Measurements from ENCODE around the gene BARX2.

BARX2 gene

GRCh38 chr11:129404731-129405130 is 29.1 kb downstream of the BARX2 start:
- H3K27ac ChIP-seq = no peak overlapping the region
- TF ChIP-seq CTCF (conservative IDR thresholded peaks at IDR 0.05; ENCODE audit: low read depth) = no peak
- POLR2A ChIA-PET (ENCODE audit: low non-redundant PET) = no interaction called here
- DNase-seq (ENCODE audit: low spot score) = no peak
- CTCF ChIA-PET = no interaction called here

- no peak overlapping the region for H3K27ac ChIP-seq
- POLR2A ChIA-PET (ENCODE audit: low non-redundant PET) = no interaction called here
- CTCF ChIA-PET = interaction anchor here (0.6 kb wide), 1 partner anchor 8 kb away, joined by 4 read pairs; no protein-coding TSS in a partner anchor
- TF ChIP-seq CTCF (conservative IDR thresholded peaks at IDR 0.05; ENCODE audit: low read depth) = no peak
- no peak for DNase-seq (ENCODE audit: low spot score)
These were observed 33.3 kb downstream of the BARX2 start for GRCh38 chr11:129408865-129409444.

GRCh38 chr11:129410395-129410960 is 34.8 kb downstream of the BARX2 start:
- TF ChIP-seq CTCF (conservative IDR thresholded peaks at IDR 0.05; ENCODE audit: low read depth) = no peak

GRCh38 chr11:129412494-129412893 is 36.8 kb downstream of the BARX2 start:
- TF ChIP-seq CTCF (conservative IDR thresholded peaks at IDR 0.05; ENCODE audit: low read depth) = no peak
- ChIA-PET POLR2A (ENCODE audit: low non-redundant PET) (no interaction called here), CTCF (interaction anchor here (0.6 to 1.1 kb wide), 2 partner anchors 527 to 672 kb away, joined by 3 to 4 read pairs; no protein-coding TSS in a partner anchor)
- DNase-seq (ENCODE audit: low spot score) = no peak
- H3K27ac ChIP-seq = no peak overlapping the region

More at GRCh38 chr11:129410395-129410960, 34.8 kb downstream of the BARX2 start:
- DNase-seq (ENCODE audit: low spot score) = no peak
- ChIA-PET POLR2A (ENCODE audit: low non-redundant PET) (no interaction called here), CTCF (interaction anchor here (0.6 to 0.9 kb wide), 2 partner anchors 195 to 298 kb away, joined by 3 to 4 read pairs; no protein-coding TSS in a partner anchor)
- H3K27ac ChIP-seq = no peak overlapping the region

GRCh38 chr11:129414144-129414872 is 38.7 kb downstream of the BARX2 start:
- DNase-seq (ENCODE audit: low spot score) = no peak
- ChIA-PET POLR2A (ENCODE audit: low non-redundant PET) (no interaction called here), CTCF (no interaction called here)
- H3K27ac ChIP-seq = no peak overlapping the region
- no peak for TF ChIP-seq CTCF (conservative IDR thresholded peaks at IDR 0.05; ENCODE audit: low read depth)

- DNase-seq (ENCODE audit: low spot score) = no peak
- CTCF ChIA-PET = no interaction called here
- POLR2A ChIA-PET (ENCODE audit: low non-redundant PET) = no interaction called here
- no peak for TF ChIP-seq CTCF (conservative IDR thresholded peaks at IDR 0.05; ENCODE audit: low read depth)
- no peak overlapping the region for H3K27ac ChIP-seq
These were observed 40.6 kb downstream of the BARX2 start for GRCh38 chr11:129416080-129416820.
